Measurements from ENCODE around the gene MAP3K19.
"Not testable (repeated sequence)": the region's sequence is repeated elsewhere in the genome, so short reads cannot be mapped to it uniquely, and the experiment has no call there.

Gene MAP3K19, protein sequence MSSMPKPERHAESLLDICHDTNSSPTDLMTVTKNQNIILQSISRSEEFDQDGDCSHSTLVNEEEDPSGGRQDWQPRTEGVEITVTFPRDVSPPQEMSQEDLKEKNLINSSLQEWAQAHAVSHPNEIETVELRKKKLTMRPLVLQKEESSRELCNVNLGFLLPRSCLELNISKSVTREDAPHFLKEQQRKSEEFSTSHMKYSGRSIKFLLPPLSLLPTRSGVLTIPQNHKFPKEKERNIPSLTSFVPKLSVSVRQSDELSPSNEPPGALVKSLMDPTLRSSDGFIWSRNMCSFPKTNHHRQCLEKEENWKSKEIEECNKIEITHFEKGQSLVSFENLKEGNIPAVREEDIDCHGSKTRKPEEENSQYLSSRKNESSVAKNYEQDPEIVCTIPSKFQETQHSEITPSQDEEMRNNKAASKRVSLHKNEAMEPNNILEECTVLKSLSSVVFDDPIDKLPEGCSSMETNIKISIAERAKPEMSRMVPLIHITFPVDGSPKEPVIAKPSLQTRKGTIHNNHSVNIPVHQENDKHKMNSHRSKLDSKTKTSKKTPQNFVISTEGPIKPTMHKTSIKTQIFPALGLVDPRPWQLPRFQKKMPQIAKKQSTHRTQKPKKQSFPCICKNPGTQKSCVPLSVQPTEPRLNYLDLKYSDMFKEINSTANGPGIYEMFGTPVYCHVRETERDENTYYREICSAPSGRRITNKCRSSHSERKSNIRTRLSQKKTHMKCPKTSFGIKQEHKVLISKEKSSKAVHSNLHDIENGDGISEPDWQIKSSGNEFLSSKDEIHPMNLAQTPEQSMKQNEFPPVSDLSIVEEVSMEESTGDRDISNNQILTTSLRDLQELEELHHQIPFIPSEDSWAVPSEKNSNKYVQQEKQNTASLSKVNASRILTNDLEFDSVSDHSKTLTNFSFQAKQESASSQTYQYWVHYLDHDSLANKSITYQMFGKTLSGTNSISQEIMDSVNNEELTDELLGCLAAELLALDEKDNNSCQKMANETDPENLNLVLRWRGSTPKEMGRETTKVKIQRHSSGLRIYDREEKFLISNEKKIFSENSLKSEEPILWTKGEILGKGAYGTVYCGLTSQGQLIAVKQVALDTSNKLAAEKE (N-terminal part only)

GRCh38 chr2:135047300-135047699 is at the start of gene MAP3K19:
MAP3K19 (minus strand) TSS chr2:135047447; CDS start chr2:135024647, 22,800 bp downstream.
- DNase-seq (ENCODE audit: low read depth in 2 of 3, low spot score in 2 of 3): no peak

DNA sequence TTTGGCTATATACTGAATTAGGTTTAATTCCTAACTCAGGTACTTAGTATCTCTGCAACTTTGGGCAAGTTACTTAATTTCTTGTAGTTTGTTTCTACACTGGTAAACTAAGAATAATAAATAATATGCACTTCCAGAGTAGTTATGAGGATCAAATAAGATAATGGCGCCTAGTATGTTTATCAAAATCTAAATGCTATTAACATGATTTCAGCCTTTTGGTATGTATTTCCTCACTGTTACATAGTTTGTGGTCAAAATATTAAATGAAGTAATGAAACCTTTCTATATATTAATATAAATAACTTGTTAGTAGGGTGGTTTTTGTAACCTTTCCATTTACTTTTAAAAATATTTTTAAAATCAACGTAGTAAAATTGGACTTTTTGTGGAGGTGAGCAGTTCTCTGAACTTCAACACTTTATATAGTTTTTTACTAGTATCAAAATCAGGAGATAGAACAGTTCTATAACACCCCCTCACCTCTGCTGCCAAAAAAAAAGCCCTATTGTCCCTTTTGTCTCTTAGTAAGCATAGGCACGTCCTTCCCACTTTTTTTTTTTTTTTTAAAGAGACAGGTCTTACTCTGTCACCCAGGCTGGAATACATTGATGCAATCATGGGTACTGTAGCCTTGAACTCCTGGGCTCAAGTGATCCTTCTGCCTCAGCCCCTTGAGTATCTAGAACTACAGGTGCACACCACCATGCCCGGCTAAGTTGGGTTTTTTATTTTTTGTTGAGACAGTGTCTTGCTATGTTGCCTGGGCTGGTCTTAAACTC is 49.6 kb upstream of the MAP3K19 start:
- no peak for DNase-seq (ENCODE audit: low read depth in 2 of 3, low spot score in 2 of 3)

DNA sequence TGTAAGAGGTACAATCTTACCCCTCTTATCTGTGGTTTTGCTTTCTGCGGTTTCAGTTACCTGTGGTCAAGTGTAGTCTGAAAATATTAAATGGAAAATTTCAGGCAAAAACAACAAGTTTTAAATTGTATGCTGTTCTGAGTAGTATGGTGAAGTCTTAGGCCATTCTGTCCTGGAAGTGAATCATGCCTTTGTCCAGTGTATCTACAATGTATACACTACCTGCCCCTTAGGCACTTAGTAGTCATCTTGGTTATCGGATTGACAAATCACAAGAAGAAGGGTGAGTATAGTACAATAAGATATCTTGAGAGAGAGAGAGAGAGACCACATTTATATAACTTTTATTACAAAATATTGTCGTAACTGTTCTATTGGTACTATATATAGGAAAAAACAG is 48.3 kb upstream of the MAP3K19 start:
- no peak for DNase-seq (ENCODE audit: low read depth in 2 of 3, low spot score in 2 of 3)

- no peak for DNase-seq (ENCODE audit: low read depth in 2 of 3, low spot score in 2 of 3)
Measured at GRCh38 chr2:135094508-135094907, 47.3 kb upstream of the MAP3K19 start.

GRCh38 chr2:135093670-135094330 is 46.6 kb upstream of the MAP3K19 start:
- no peak for DNase-seq (ENCODE audit: low read depth in 2 of 3, low spot score in 2 of 3)

GRCh38 chr2:135093193-135093592 is 45.9 kb upstream of the MAP3K19 start:
- DNase-seq (ENCODE audit: low read depth in 2 of 3, low spot score in 2 of 3): no peak

DNA sequence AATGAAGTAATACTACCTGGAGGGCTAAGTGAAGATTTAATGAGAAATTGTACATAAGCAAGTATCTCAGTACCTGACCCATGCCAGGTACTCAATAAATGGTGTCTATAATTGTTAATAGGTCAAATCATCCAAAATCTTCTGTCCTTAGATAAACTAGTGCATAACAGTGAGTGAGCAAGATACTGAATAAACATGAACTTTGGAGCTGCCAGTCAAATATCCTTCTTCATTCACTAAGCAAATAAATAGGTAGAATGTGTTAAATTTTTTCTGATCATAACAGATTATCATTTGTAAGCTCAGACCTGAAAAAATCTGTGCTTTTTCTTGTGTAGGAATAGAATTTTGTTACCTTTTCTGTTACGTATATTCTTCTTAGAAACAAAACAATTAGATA is 44.4 kb upstream of the MAP3K19 start:
- DNase-seq (ENCODE audit: low read depth in 2 of 3, low spot score in 2 of 3): no peak

DNA sequence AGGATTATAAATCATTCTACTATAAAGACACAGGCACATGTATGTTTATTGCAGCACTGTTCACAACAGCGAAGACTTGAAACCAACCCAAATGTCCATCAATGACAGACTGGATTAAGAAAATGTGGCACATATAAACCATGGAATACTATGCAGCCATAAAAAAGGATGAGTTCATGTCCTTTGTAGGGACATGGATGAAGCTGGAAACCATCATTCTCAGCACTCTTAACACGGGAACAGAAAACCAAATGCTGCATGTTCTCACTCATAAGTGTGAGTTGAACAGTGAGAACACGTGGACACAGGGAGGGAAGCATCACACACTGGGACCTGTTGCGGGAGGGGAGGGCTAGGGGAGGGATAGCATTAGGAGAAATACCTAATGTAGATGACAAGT is 42.4 kb upstream of the MAP3K19 start:
- not testable (repeated sequence) for DNase-seq (ENCODE audit: low read depth in 2 of 3, low spot score in 2 of 3)

GRCh38 chr2:135086222-135086621 is 39.0 kb upstream of the MAP3K19 start:
- DNase-seq (ENCODE audit: low read depth in 2 of 3, low spot score in 2 of 3): no peak

GRCh38 chr2:135078417-135078816 is 31.2 kb upstream of the MAP3K19 start:
- DNase-seq (ENCODE audit: low read depth in 2 of 3, low spot score in 2 of 3): no peak

DNA sequence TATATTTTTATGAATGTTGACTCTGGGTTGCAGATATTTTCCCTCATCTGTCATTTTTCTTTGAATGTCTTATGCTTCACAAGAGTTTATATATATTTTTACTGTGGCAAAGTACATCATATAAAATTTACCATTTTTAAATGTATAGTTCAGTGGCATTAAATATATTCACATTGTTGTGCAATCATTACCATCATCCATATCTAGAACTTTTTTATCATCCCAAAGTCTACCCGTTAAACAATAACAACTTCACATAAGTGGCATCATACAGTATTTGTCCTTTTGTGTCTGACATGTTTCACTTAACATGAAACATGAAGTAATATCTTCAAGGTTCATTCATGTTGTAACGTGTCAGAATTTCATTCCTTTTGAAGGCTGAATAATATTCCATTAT is 29.3 kb upstream of the MAP3K19 start:
- no peak for DNase-seq (ENCODE audit: low read depth in 2 of 3, low spot score in 2 of 3)

GRCh38 chr2:135074216-135074615 is 27.0 kb upstream of the MAP3K19 start:
- no peak for DNase-seq (ENCODE audit: low read depth in 2 of 3, low spot score in 2 of 3)

GRCh38 chr2:135072125-135072997 is 25.1 kb upstream of the MAP3K19 start:
- DNase-seq (ENCODE audit: low read depth in 2 of 3, low spot score in 2 of 3): no peak

GRCh38 chr2:135066710-135067109 is 19.5 kb upstream of the MAP3K19 start:
- no peak for DNase-seq (ENCODE audit: low read depth in 2 of 3, low spot score in 2 of 3)

DNA sequence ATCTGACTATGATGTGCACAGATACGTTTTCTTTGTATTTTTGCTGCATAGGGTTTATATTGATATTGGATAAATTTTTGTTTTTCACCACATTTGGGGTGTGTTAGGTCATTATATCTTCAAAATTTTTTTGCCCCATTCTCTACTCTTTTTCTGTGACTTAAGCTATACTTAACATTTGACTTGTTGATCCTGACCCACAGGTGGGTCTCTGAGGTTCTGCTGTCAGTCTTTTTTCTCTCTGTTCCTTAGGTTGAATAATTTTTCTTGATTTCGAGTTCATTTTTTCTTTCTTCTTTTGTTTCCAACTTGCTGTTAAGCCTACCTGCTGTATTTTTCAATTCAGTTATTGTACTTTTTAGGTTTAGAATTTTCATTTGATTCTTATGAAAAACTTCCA is 16.9 kb upstream of the MAP3K19 start:
- DNase-seq (ENCODE audit: low read depth in 2 of 3, low spot score in 2 of 3): no peak

DNA sequence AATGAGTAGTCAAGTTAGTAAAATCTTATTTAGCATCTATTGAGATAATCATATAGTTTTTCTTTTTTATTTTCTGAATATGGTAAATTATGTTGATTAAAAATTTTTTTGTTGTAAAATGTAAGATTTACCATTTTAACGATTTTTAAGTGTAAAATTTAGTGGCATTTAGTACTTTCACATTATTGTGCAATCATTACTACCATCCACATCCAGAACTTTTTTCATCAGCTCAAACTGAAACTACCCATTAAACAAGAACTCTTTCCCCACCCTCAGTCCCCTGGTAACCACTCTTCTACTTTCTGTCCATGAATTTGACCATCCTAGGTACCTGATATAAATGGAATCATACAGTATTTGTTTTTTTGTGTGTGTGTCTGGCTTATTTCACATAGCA is 16.0 kb upstream of the MAP3K19 start:
- no peak for DNase-seq (ENCODE audit: low read depth in 2 of 3, low spot score in 2 of 3)

GRCh38 chr2:135059577-135059976 is 12.3 kb upstream of the MAP3K19 start:
- DNase-seq (ENCODE audit: low read depth in 2 of 3, low spot score in 2 of 3): no peak

DNA sequence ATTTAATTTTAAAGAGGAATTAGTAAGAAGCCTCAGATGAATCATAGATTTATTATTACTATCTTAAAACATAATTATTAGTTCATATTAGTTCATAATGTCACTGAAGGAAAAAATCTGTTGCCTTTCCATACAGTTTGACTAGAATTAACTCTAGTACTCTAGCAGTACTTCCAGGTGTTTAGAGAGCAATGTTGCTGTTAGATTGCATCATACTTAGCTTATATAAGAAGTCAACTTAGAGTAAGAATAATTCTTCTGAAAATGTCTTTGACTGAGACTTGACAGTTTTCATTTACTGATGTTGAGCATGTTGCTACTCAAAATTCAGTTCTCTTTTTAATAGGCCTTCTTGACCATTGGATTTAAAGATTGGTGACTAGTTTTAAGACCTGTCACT is 9.5 kb upstream of the MAP3K19 start:
- DNase-seq (ENCODE audit: low read depth in 2 of 3, low spot score in 2 of 3): no peak

- DNase-seq (ENCODE audit: low read depth in 2 of 3, low spot score in 2 of 3): no peak
Measured at GRCh38 chr2:135055182-135055786, 8.0 kb upstream of the MAP3K19 start.

Measured in activated CD8-positive, alpha-beta memory T cell treated with anti-CD3 and anti-CD28 coated beads for 48 hours (primary cell).